ENCODE measurements around the gene ZNF684.

DNA sequence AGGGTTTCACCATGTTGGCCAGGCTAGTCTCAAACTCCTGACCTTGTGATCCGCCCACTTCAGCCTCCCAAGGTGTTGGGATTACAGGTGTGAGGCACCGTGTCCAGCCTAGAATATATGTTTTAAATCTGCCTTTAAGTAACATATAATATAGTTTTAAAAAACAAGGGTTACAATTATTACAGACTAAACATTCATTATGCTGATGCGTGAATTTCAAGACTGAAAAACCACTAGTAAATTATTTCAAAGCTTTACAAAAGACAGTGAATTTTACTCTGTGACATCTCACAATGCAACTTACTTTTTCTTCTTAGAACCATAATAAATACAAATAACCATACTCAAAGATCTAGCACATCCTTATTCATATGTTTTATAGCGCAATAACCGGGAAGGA, 24.7 kb downstream of the ZNF684 start:
- no peak for TF ChIP-seq ELF1 (IDR thresholded peaks at IDR 0.05; ENCODE audit: borderline replicate concordance, low read depth)
- TF ChIP-seq, protein P1, sequence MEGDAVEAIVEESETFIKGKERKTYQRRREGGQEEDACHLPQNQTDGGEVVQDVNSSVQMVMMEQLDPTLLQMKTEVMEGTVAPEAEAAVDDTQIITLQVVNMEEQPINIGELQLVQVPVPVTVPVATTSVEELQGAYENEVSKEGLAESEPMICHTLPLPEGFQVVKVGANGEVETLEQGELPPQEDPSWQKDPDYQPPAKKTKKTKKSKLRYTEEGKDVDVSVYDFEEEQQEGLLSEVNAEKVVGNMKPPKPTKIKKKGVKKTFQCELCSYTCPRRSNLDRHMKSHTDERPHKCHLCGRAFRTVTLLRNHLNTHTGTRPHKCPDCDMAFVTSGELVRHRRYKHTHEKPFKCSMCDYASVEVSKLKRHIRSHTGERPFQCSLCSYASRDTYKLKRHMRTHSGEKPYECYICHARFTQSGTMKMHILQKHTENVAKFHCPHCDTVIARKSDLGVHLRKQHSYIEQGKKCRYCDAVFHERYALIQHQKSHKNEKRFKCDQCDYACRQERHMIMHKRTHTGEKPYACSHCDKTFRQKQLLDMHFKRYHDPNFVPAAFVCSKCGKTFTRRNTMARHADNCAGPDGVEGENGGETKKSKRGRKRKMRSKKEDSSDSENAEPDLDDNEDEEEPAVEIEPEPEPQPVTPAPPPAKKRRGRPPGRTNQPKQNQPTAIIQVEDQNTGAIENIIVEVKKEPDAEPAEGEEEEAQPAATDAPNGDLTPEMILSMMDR (IDR thresholded peaks at IDR 0.05 in 2 of 3, conservative IDR thresholded peaks at IDR 0.05 in 1 of 3; ENCODE audit: borderline replicate concordance in 1 of 3, insufficient read depth in 1 of 3, low read depth in 2 of 3, low read length in 2 of 3) = no peak
- no peak for TF ChIP-seq EGR1 (IDR thresholded peaks at IDR 0.05; ENCODE audit: low read depth)
- TF ChIP-seq, protein P2, sequence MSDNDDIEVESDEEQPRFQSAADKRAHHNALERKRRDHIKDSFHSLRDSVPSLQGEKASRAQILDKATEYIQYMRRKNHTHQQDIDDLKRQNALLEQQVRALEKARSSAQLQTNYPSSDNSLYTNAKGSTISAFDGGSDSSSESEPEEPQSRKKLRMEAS (IDR thresholded peaks at IDR 0.05) = no peak
- TF ChIP-seq CEBPB (IDR thresholded peaks at IDR 0.05; ENCODE audit: low read depth) = no peak
- no peak for TF ChIP-seq POLR2AphosphoS5 (IDR thresholded peaks at IDR 0.05; ENCODE audit: low read depth, low read length)
- TF ChIP-seq POLR2A (IDR thresholded peaks at IDR 0.05; ENCODE audit: borderline replicate concordance, extremely low read depth, insufficient read depth, insufficient read length) = no peak
- TF ChIP-seq EZH2 (IDR thresholded peaks at IDR 0.05) = no peak
- no peak for TF ChIP-seq SRF (IDR thresholded peaks at IDR 0.05; ENCODE audit: low read depth)

Measured in HCT116 (cell line).